NCI-H1105 treated with DMSO at 0.1 percent for 48 hours (cell line): ENCODE data around the gene PFDN6.
"Not testable (repeated sequence)": the region's sequence is repeated elsewhere in the genome, so short reads cannot be mapped to it uniquely, and the experiment has no call there.

Experiments used
- DNase-seq: peaks from one replicate; lab custom pipeline; 2025; lab: John Stamatoyannopoulos, UW

Gene PFDN6

GRCh38 chr6:33288921-33289783 lies at the start of gene PFDN6, which contains the start of gene WDR46:
PFDN6 (plus strand) TSS chr6:33289601; CDS start chr6:33289857, 256 bp downstream.
WDR46 (minus strand) TSS chr6:33289239; CDS start chr6:33289170, 69 bp downstream.
- peak; percentile 89 for DNase-seq

- DNase-seq: no peak
Measured at GRCh38 chr6:33241968-33242367, 47.4 kb upstream of the PFDN6 start.

- DNase-seq: no peak
Measured at GRCh38 chr6:33243476-33243875, 45.9 kb upstream of the PFDN6 start.

- peak; percentile 70 for DNase-seq
Measured at GRCh38 chr6:33247977-33248642, 41.3 kb upstream of the PFDN6 start.

GRCh38 chr6:33248643-33248931 lies 40.8 kb upstream of the PFDN6 start:
- no peak for DNase-seq

- DNase-seq: peak; percentile 99
Measured at GRCh38 chr6:33248932-33249731, 40.3 kb upstream of the PFDN6 start.

GRCh38 chr6:33249732-33250630 lies 39.4 kb upstream of the PFDN6 start:
- no peak for DNase-seq

- DNase-seq: no peak
Measured at GRCh38 chr6:33250731-33251130, 38.7 kb upstream of the PFDN6 start.

GRCh38 chr6:33251395-33252012 lies 37.9 kb upstream of the PFDN6 start:
- DNase-seq: no peak

- DNase-seq: no peak
Measured at GRCh38 chr6:33252759-33253158, 36.6 kb upstream of the PFDN6 start.

GRCh38 chr6:33254591-33254990 lies 34.8 kb upstream of the PFDN6 start:
- DNase-seq: no peak

- no peak for DNase-seq
Measured at GRCh38 chr6:33259032-33259431, 30.4 kb upstream of the PFDN6 start.

GRCh38 chr6:33262490-33262889 lies 26.9 kb upstream of the PFDN6 start:
- DNase-seq: not testable (repeated sequence)

GRCh38 chr6:33264015-33264414 lies 25.4 kb upstream of the PFDN6 start:
- DNase-seq: no peak

GRCh38 chr6:33271117-33271467 lies 18.3 kb upstream of the PFDN6 start:
- DNase-seq: no peak

- DNase-seq: peak; percentile 98
Measured at GRCh38 chr6:33271468-33272274, 17.7 kb upstream of the PFDN6 start, which contains the start of the genes RPS18 and VPS52. RPS18 (plus strand) TSS chr6:33272075; CDS start chr6:33272120, 45 bp downstream. VPS52 (minus strand) TSS chr6:33271876; CDS start chr6:33271675, 201 bp downstream.

GRCh38 chr6:33272275-33273128 lies 16.9 kb upstream of the PFDN6 start:
- no peak for DNase-seq

- DNase-seq: no peak
Measured at GRCh38 chr6:33273129-33273923, 16.1 kb upstream of the PFDN6 start.
